SK-N-SH treated with all-trans-retinoic acid at 6 μM for 48 hours (cell line): ENCODE data around the gene ARL8A.
"Not testable (repeated sequence)": the region's sequence is repeated elsewhere in the genome, so short reads cannot be mapped to it uniquely, and the experiment has no call there.

Experiments
- ATAC-seq: fragments of 200-7000 bp; cut with Tn5 transposase; 3 replicates; pipeline ENCODE4 v1.9.1; 2020; ENCODE audit warnings: mild to moderate bottlenecking, moderate library complexity
- ARNTL ChIP-seq: fragments of 450-650 bp; formaldehyde crosslinking; IDR thresholded peaks from 2 replicates; pipeline ENCODE4 v1.5.0; 2020; ENCODE audit warnings: low read depth, mild to moderate bottlenecking, moderate library complexity, borderline replicate concordance
- BACH2 ChIP-seq: fragments of 250-450 bp; sonication (Bioruptor Pico); IDR thresholded peaks from 2 replicates; pipeline ENCODE4 v1.9.0; 2021; ENCODE audit warnings: mild to moderate bottlenecking, borderline replicate concordance
- CREB5 ChIP-seq: fragments of 250-450 bp; sonication (Bioruptor Pico); IDR thresholded peaks from 2 replicates; pipeline ENCODE4 v1.5.1; 2020; ENCODE audit warnings: low read depth, mild to moderate bottlenecking, moderate library complexity
- CSDC2 ChIP-seq: fragments of 250-450 bp; sonication (Bioruptor Pico); IDR thresholded peaks from 2 replicates; pipeline ENCODE4 v1.5.0; 2020; ENCODE audit warnings: mild to moderate bottlenecking, moderate library complexity
- CSRNP3 ChIP-seq: fragments of 250-450 bp; sonication (Bioruptor Pico); IDR thresholded peaks from 2 replicates; pipeline ENCODE4 v1.5.1; 2021; ENCODE audit warnings: mild to moderate bottlenecking, moderate library complexity
- ESRRG ChIP-seq: fragments of 250-450 bp; sonication (Bioruptor Pico); IDR thresholded peaks from 2 replicates; pipeline ENCODE4 v1.6.1; 2021; ENCODE audit warnings: mild to moderate bottlenecking
- GLIS3 ChIP-seq: fragments of 250-450 bp; sonication (Bioruptor Pico); IDR thresholded peaks from 2 replicates; pipeline ENCODE4 v1.5.0; 2020; ENCODE audit warnings: mild to moderate bottlenecking, moderate library complexity
- ISL1 ChIP-seq: fragments of 250-450 bp; sonication (Bioruptor Pico); IDR thresholded peaks from 2 replicates; pipeline ENCODE4 v2.1.2; 2022; ENCODE audit warnings: mild to moderate bottlenecking, moderate library complexity
- OSR1 ChIP-seq: fragments of 250-450 bp; sonication (Bioruptor Pico); IDR thresholded peaks from 2 replicates; pipeline ENCODE4 v1.8.0; 2022; ENCODE audit warnings: moderate library complexity, mild to moderate bottlenecking, inconsistent platforms
- PATZ1 ChIP-seq: fragments of 250-450 bp; sonication (Bioruptor Pico); IDR thresholded peaks from 2 replicates; pipeline ENCODE4 v1.8.0; 2020; ENCODE audit warnings: mild to moderate bottlenecking, moderate library complexity, borderline replicate concordance
- POU6F1 ChIP-seq: fragments of 250-450 bp; sonication (Bioruptor Pico); IDR thresholded peaks from 2 replicates; pipeline ENCODE4 v1.8.0; 2021; ENCODE audit warnings: low read depth, mild to moderate bottlenecking, moderate library complexity, borderline replicate concordance
- PPARA ChIP-seq: fragments of 250-450 bp; sonication (Bioruptor Pico); IDR thresholded peaks from 2 replicates; pipeline ENCODE4 v1.5.0; 2020; ENCODE audit warnings: mild to moderate bottlenecking, borderline replicate concordance
- RARB ChIP-seq: fragments of 250-450 bp; sonication (Bioruptor Pico); IDR thresholded peaks from 2 replicates; pipeline ENCODE4 v1.8.0; 2021; ENCODE audit warnings: mild to moderate bottlenecking, moderate library complexity
- SNAI2 ChIP-seq: fragments of 250-450 bp; sonication (Bioruptor Pico); IDR thresholded peaks from 2 replicates; pipeline ENCODE4 v1.5.0; 2020; ENCODE audit warnings: mild to moderate bottlenecking, moderate library complexity
- TCF4 ChIP-seq: fragments of 250-450 bp; sonication (Bioruptor Pico); IDR thresholded peaks from 2 replicates; pipeline ENCODE4 v1.8.0; 2021; ENCODE audit warnings: mild to moderate bottlenecking, moderate library complexity, borderline replicate concordance
- TOX ChIP-seq: fragments of 250-450 bp; sonication (Bioruptor Pico); IDR thresholded peaks from 2 replicates; pipeline ENCODE4 v1.8.0; 2021; ENCODE audit warnings: mild to moderate bottlenecking, moderate library complexity, borderline replicate concordance
- ZC3H10 ChIP-seq: fragments of 250-450 bp; sonication (Bioruptor Pico); IDR thresholded peaks from 2 replicates; pipeline ENCODE4 v1.5.1; 2021; ENCODE audit warnings: mild to moderate bottlenecking, moderate library complexity
- ZFP30 ChIP-seq: fragments of 450-650 bp; formaldehyde crosslinking; IDR thresholded peaks from 2 replicates; pipeline ENCODE4 v1.5.0; 2022; ENCODE audit warnings: mild to moderate bottlenecking, moderate library complexity
- ZNF565 ChIP-seq: fragments of 450-650 bp; formaldehyde crosslinking; conservative IDR thresholded peaks from 2 replicates; pipeline ENCODE4 v1.5.0; 2020; ENCODE audit warnings: low read depth, mild to moderate bottlenecking, moderate library complexity
- ZNF70 ChIP-seq: fragments of 450-650 bp; formaldehyde crosslinking; IDR thresholded peaks from 2 replicates; pipeline ENCODE4 v1.5.0; 2020; ENCODE audit warnings: mild to moderate bottlenecking, moderate library complexity
- ZNF8 ChIP-seq: fragments of 450-650 bp; formaldehyde crosslinking; IDR thresholded peaks from 2 replicates; pipeline ENCODE4 v1.5.0; 2020; ENCODE audit warnings: mild to moderate bottlenecking, moderate library complexity

Gene ARL8A

GRCh38 chr1:202193614-202194327, 49.2 kb upstream of the ARL8A start, which contains the start of gene LGR6 (continued):
- TF ChIP-seq PATZ1 (CRISPR knock-in tag) (no peak), CREB5 (CRISPR knock-in tag) (no peak), GLIS3 (CRISPR knock-in tag) (no peak), RARB (CRISPR knock-in tag) (no peak), ZNF70 (CRISPR knock-in tag) (no peak), TOX (CRISPR knock-in tag) (no peak), ISL1 (CRISPR knock-in tag) (no peak), ZFP30 (CRISPR knock-in tag) (no peak), BACH2 (CRISPR knock-in tag) (no peak), ZNF8 (no peak), SNAI2 (CRISPR knock-in tag) (no peak)

GRCh38 chr1:202192770-202193613, 48.5 kb upstream of the ARL8A start:
- TF ChIP-seq PPARA (CRISPR knock-in tag) (no peak), CSRNP3 (CRISPR knock-in tag) (no peak), ZNF8 (no peak), TCF4 (CRISPR knock-in tag) (no peak), CREB5 (CRISPR knock-in tag) (no peak), RARB (CRISPR knock-in tag) (no peak), ZFP30 (CRISPR knock-in tag) (no peak), OSR1 (CRISPR knock-in tag) (no peak), ZNF70 (CRISPR knock-in tag) (no peak), ZC3H10 (CRISPR knock-in tag) (no peak), PATZ1 (CRISPR knock-in tag) (no peak), ZNF565 (no peak), POU6F1 (CRISPR knock-in tag) (no peak), BACH2 (CRISPR knock-in tag) (no peak), SNAI2 (CRISPR knock-in tag) (no peak), GLIS3 (CRISPR knock-in tag) (no peak), ESRRG (CRISPR knock-in tag) (no peak), CSDC2 (CRISPR knock-in tag) (no peak), TOX (CRISPR knock-in tag) (no peak), ARNTL (CRISPR knock-in tag) (no peak)
- peak; percentile 72 for ATAC-seq

- not testable (repeated sequence) for ATAC-seq
Observed at GRCh38 chr1:202191391-202191790, 46.9 kb upstream of the ARL8A start.
